Thyroid gland (tissue), 4 donors: ENCODE measurements around the gene UCKL1. TPM values are rescaled to one million over a fixed set of nuclear protein-coding genes. Genes with fewer than 3 reads are reported as not detected.

ENCODE experiments used
- DNase-seq, 2 donors: peaks; one replicate each; pipeline ENCODE4 v3.0.0-alpha.2; 2019
- H3K27ac ChIP-seq, 3 donors: fragments of 200-600 bp; sonication (generic); 1 replicate in 2 of 3; 2 replicates in 1 of 3; pipeline ENCODE4 v1.5.1; 2016 to 2019; ENCODE audit warnings: mild to moderate bottlenecking in 1 of 3, moderate library complexity in 1 of 3
- H3K27me3 ChIP-seq: fragments of 200-600 bp; sonication (generic); one replicate; pipeline ENCODE4 v1.5.1; 2019
- H3K36me3 ChIP-seq, 2 donors: fragments of 200-600 bp; sonication (generic); one replicate each; pipeline ENCODE4 v1.5.1; 2016 to 2019
- H3K4me1 ChIP-seq, 2 donors: fragments of 200-600 bp; sonication (generic); one replicate each; pipeline ENCODE4 v1.5.1; 2017 to 2019
- H3K4me3 ChIP-seq, 3 donors: fragments of 200-600 bp; sonication (generic); replicated peaks in 1 of 3; 1 replicate in 2 of 3; 2 replicates in 1 of 3; pipeline ENCODE4 v1.5.1; 2016; ENCODE audit warnings: mild to moderate bottlenecking in 1 of 3
- H3K9me3 ChIP-seq: fragments of 200-600 bp; sonication (generic); one replicate; pipeline ENCODE4 v1.5.1; 2017
- CTCF ChIP-seq, 6 experiments: fragments of 200-600 bp in 3 of 6; fragments of 450-650 bp in 3 of 6; sonication (generic) in 3 of 6; IDR thresholded peaks; one replicate each; pipeline ENCODE4 v1.5.1; 2016 to 2019; ENCODE audit warnings: antibody characterized with exemption in 6 of 6, mild to moderate bottlenecking in 2 of 6, inconsistent platforms in 1 of 6, moderate library complexity in 1 of 6
- POLR2A ChIP-seq, 2 donors: fragments of 450-650 bp; IDR thresholded peaks; one replicate each; pipeline ENCODE4 v1.6.1; 2017; ENCODE audit warnings: antibody characterized with exemption in 2 of 2, mild to moderate bottlenecking in 2 of 2, moderate library complexity in 1 of 2
- WGBS, 2 donors: methylation state at CpG; one replicate each; pipeline ENCODE4 v1.1.5; 2017; 5-methylcytosine and 5-hydroxymethylcytosine counted together
- intact Hi-C: fragments of 100-400 bp; cut with DNase I; formaldehyde crosslinking; loops from one replicate; pipeline ENCODE4 v1.15.1; 2023
- total RNA-seq, 4 donors: library from RNA; depleted of rRNA; stranded (reverse); fragments of >200 nt; gene quantifications; one replicate each; pipeline ENCODE4 v1.2.3, GENCODE V29; 2016

The UCKL1 gene
- total RNA-seq, 4 donors from 2014 or later: 21.6 to 44.3 (median 29.3) TPM

- intact Hi-C loops: no loop called here
- Histone ChIP-seq H3K27ac (no peak overlapping the region), H3K27me3 (no peaks in the 10 kb centered on the region), H3K4me3 (peak overlapping the region in 1 of 3 donors; percentile 27), H3K36me3 (peaks cover 8 to 17% of the 10 kb centered on the region in 2 donors), H3K9me3 (no peaks in the 10 kb centered on the region), H3K4me1 (peaks cover 17 to 49% of the 10 kb centered on the region in 2 donors)
- TF ChIP-seq POLR2A (IDR thresholded peaks at IDR 0.05) (no peak), CTCF (IDR thresholded peaks at IDR 0.05) (no peak)
- 3 to 6% methylated on average over 15 of the region's 15 CpGs for WGBS, 2 donors
- DNase-seq: no peak
These were observed 418 bp upstream of the UCKL1 start for GRCh38 chr20:63956664-63957003.

GRCh38 chr20:63955281-63955826 lies 862 bp downstream of the UCKL1 start:
- Histone ChIP-seq H3K9me3 (no peaks in the 10 kb centered on the region), H3K4me1 (peaks cover 30 to 61% of the 10 kb centered on the region in 2 donors), H3K4me3 (peak overlapping the region; percentile 67 to 95 (median 82)), H3K36me3 (peaks cover 6 to 9% of the 10 kb centered on the region in 2 donors), H3K27ac (peak overlapping the region; percentile 87 to 92 (median 92)), H3K27me3 (no peaks in the 10 kb centered on the region)
- intact Hi-C loops: no loop called here
- DNase-seq: peak; percentile 42 to 57
- 0% methylated on average over 1 to 4 of the region's 31 CpGs for WGBS, 2 donors
- TF ChIP-seq POLR2A (IDR thresholded peaks at IDR 0.05) (no peak), CTCF (IDR thresholded peaks at IDR 0.05) (peak in 2 of 6 experiments; percentile 24 to 41)

GRCh38 chr20:63953764-63954429 lies 2.3 kb downstream of the UCKL1 start:
- no peaks in the 10 kb centered on the region for H3K27me3 ChIP-seq
- intact Hi-C loops: no loop called here
- no peaks in the 10 kb centered on the region for H3K9me3 ChIP-seq
- TF ChIP-seq POLR2A (IDR thresholded peaks at IDR 0.05): no peak
- TF ChIP-seq CTCF (IDR thresholded peaks at IDR 0.05): no peak
- peaks cover 43 to 76% of the 10 kb centered on the region in 2 donors for H3K4me1 ChIP-seq
- 74 to 78% methylated on average over 12 to 13 of the region's 13 CpGs for whole genome bisulfite sequencing, 2 donors
- no peak overlapping the region for H3K4me3 ChIP-seq
- H3K27ac ChIP-seq: no peak overlapping the region
- DNase-seq: no peak
- H3K36me3 ChIP-seq: no peaks in the 10 kb centered on the region

GRCh38 chr20:63952769-63953168 lies 3.4 kb downstream of the UCKL1 start:
- Histone ChIP-seq H3K9me3 (no peaks in the 10 kb centered on the region), H3K27me3 (no peaks in the 10 kb centered on the region), H3K36me3 (no peaks in the 10 kb centered on the region), H3K4me3 (no peak overlapping the region), H3K27ac (peak overlapping the region in 1 of 3 donors; percentile 23), H3K4me1 (peaks cover 48 to 82% of the 10 kb centered on the region in 2 donors)
- no peak for DNase-seq
- TF ChIP-seq POLR2A (IDR thresholded peaks at IDR 0.05): no peak
- TF ChIP-seq CTCF (IDR thresholded peaks at IDR 0.05): no peak
- intact Hi-C loops: no loop called here
- 86 to 98% methylated on average over 12 to 14 of the region's 14 CpGs for WGBS, 2 donors

GRCh38 chr20:63952210-63952535 lies 4.0 kb downstream of the UCKL1 start:
- Histone ChIP-seq H3K4me3 (no peak overlapping the region), H3K9me3 (no peaks in the 10 kb centered on the region), H3K27ac (peak overlapping the region in 2 of 3 donors; percentile 17 to 23), H3K27me3 (no peaks in the 10 kb centered on the region), H3K4me1 (peaks cover 48 to 82% of the 10 kb centered on the region in 2 donors), H3K36me3 (no peaks in the 10 kb centered on the region)
- TF ChIP-seq POLR2A (IDR thresholded peaks at IDR 0.05): no peak
- no peak for TF ChIP-seq CTCF (IDR thresholded peaks at IDR 0.05)
- DNase-seq: no peak
- intact Hi-C loops: no loop called here
- no CpG with 5 or more reads among the region's 15 CpGs for WGBS, 2 donors
